HL-60/S4 (cell line): ENCODE data around the gene GPATCH1.
"Not testable (repeated sequence)": the region's sequence is repeated elsewhere in the genome, so short reads cannot be mapped to it uniquely, and the experiment has no call there.

ENCODE experiments used
- in situ Hi-C: fragments of 300-500 bp; cut with MboI; formaldehyde crosslinking; loops from 2 replicates; pipeline ENCODE4 v1.14.3; 2022; ENCODE audit warnings: low sequenced_read_pairs

Gene GPATCH1

GRCh38 chr19:33154313-33154712 is 73.3 kb downstream of the GPATCH1 start:
- in situ Hi-C loops = not testable (repeated sequence)

GRCh38 chr19:33156334-33156733 is 75.4 kb downstream of the GPATCH1 start:
- in situ Hi-C loops = no loop called here

GRCh38 chr19:33157906-33158305 is 76.9 kb downstream of the GPATCH1 start:
- in situ Hi-C loops = no loop called here

- in situ Hi-C loops = no loop called here
Observed at GRCh38 chr19:33158365-33158764, 77.4 kb downstream of the GPATCH1 start.

GRCh38 chr19:33159149-33159548 is 78.2 kb downstream of the GPATCH1 start:
- in situ Hi-C loops = no loop called here

GRCh38 chr19:33159893-33160292 is 78.9 kb downstream of the GPATCH1 start:
- in situ Hi-C loops = no loop called here

- in situ Hi-C loops = no loop called here
Observed at GRCh38 chr19:33161201-33161600, 80.2 kb downstream of the GPATCH1 start.

GRCh38 chr19:33163481-33163880 is 82.5 kb downstream of the GPATCH1 start:
- in situ Hi-C loops = no loop called here

- in situ Hi-C loops = not testable (repeated sequence)
Observed at GRCh38 chr19:33166037-33166436, 85.1 kb downstream of the GPATCH1 start.

GRCh38 chr19:33167438-33167837 is 86.5 kb downstream of the GPATCH1 start:
- in situ Hi-C loops = no loop called here

GRCh38 chr19:33168528-33168927 is 87.5 kb downstream of the GPATCH1 start:
- in situ Hi-C loops = no loop called here

GRCh38 chr19:33171222-33171795 is 90.3 kb downstream of the GPATCH1 start:
- in situ Hi-C loops = no loop called here

- in situ Hi-C loops = no loop called here
Observed at GRCh38 chr19:33171916-33172359, 91.0 kb downstream of the GPATCH1 start.

GRCh38 chr19:33174186-33174585 is 93.2 kb downstream of the GPATCH1 start:
- in situ Hi-C loops = no loop called here

GRCh38 chr19:33175156-33175782 is 94.3 kb downstream of the GPATCH1 start:
- in situ Hi-C loops = loop anchor here (5.0 kb wide), 1 partner anchor 33 kb away; no protein-coding TSS in a partner anchor

- in situ Hi-C loops = loop anchor here (5.0 kb wide), 1 partner anchor 34 kb away; no protein-coding TSS in a partner anchor
Observed at GRCh38 chr19:33175886-33176669, 95.1 kb downstream of the GPATCH1 start.

- in situ Hi-C loops = loop anchor here (5.0 kb wide), 1 partner anchor 35 kb away; no protein-coding TSS in a partner anchor
Observed at GRCh38 chr19:33176670-33177416, 95.9 kb downstream of the GPATCH1 start.

GRCh38 chr19:33177417-33177979 is 96.5 kb downstream of the GPATCH1 start:
- in situ Hi-C loops = loop anchor here (5.0 kb wide), 1 partner anchor 35 kb away; no protein-coding TSS in a partner anchor
